ENCODE results near the gene DCTN5.
"Not testable (repeated sequence)": the region's sequence is repeated elsewhere in the genome, so short reads cannot be mapped to it uniquely, and the experiment has no call there.

The DCTN5 gene

GRCh38 chr16:23640931-23641765, at the start of gene DCTN5, which contains the start of gene PALB2:
DCTN5 (plus strand) TSS chr16:23641466; CDS start chr16:23641543, 77 bp downstream.
PALB2 (minus strand) TSS chr16:23641310; CDS start chr16:23641157, 153 bp downstream.
- DNase-seq, result peak; percentile 95

GRCh38 chr16:23594186-23594585, 47.1 kb upstream of the DCTN5 start:
- DNase-seq, result no peak

- DNase-seq, result no peak
Observed at GRCh38 chr16:23595246-23595950, 45.9 kb upstream of the DCTN5 start.

- peak; percentile 83 for DNase-seq
Observed at GRCh38 chr16:23595951-23596720, 45.1 kb upstream of the DCTN5 start, which contains the start of gene NDUFAB1. NDUFAB1 (minus strand) TSS chr16:23596316; CDS start chr16:23596290, 26 bp downstream.

GRCh38 chr16:23597003-23597756, 44.1 kb upstream of the DCTN5 start:
- DNase-seq, result peak; percentile 51

GRCh38 chr16:23607726-23608125, 33.5 kb upstream of the DCTN5 start:
- DNase-seq, result no peak

GRCh38 chr16:23608194-23608593, 33.1 kb upstream of the DCTN5 start:
- no peak for DNase-seq

- DNase-seq, result no peak
Observed at GRCh38 chr16:23609929-23610328, 31.3 kb upstream of the DCTN5 start.

- DNase-seq, result not testable (repeated sequence)
Observed at GRCh38 chr16:23610905-23611304, 30.4 kb upstream of the DCTN5 start.

GRCh38 chr16:23611936-23612335, 29.3 kb upstream of the DCTN5 start:
- no peak for DNase-seq

- DNase-seq, result no peak
Observed at GRCh38 chr16:23615805-23616204, 25.5 kb upstream of the DCTN5 start.

GRCh38 chr16:23624092-23624491, 17.2 kb upstream of the DCTN5 start:
- no peak for DNase-seq

GRCh38 chr16:23629516-23629915, 11.8 kb upstream of the DCTN5 start:
- no peak for DNase-seq

- not testable (repeated sequence) for DNase-seq
Observed at GRCh38 chr16:23631874-23632273, 9.4 kb upstream of the DCTN5 start.

- DNase-seq, result no peak
Observed at GRCh38 chr16:23634461-23635036, 6.7 kb upstream of the DCTN5 start.

GRCh38 chr16:23635958-23636357, 5.3 kb upstream of the DCTN5 start:
- DNase-seq, result peak; percentile 14

- DNase-seq, result no peak
Observed at GRCh38 chr16:23640615-23640930, 693 bp upstream of the DCTN5 start.

- DNase-seq, result no peak
Observed at GRCh38 chr16:23642246-23642774, 1.0 kb downstream of the DCTN5 start.

- no peak for DNase-seq
Observed at GRCh38 chr16:23650674-23651416, 9.6 kb downstream of the DCTN5 start.

GRCh38 chr16:23651943-23652468, 10.7 kb downstream of the DCTN5 start:
- DNase-seq, result no peak

- no peak for DNase-seq
Observed at GRCh38 chr16:23663918-23664317, 22.7 kb downstream of the DCTN5 start.

All from MV-4-11 (cell line).